ENCODE measurements around the gene PIK3R3.

The PIK3R3 gene

GRCh38 chr1:46027788-46028573 lies 104.4 kb downstream of the PIK3R3 start:
- no peaks in the 10 kb centered on the region for H3K27me3 Mint-ChIP-seq (ENCODE audit: low read depth)
- H3K4me3 Mint-ChIP-seq = no peak overlapping the region
- no peaks in the 10 kb centered on the region for H3K4me1 Mint-ChIP-seq

GRCh38 chr1:46026531-46026930 lies 105.9 kb downstream of the PIK3R3 start:
- H3K9me3 Mint-ChIP-seq = no peaks in the 10 kb centered on the region
- H3K36me3 Mint-ChIP-seq (ENCODE audit: low read depth) = peaks cover 40% of the 10 kb centered on the region
- no peaks in the 10 kb centered on the region for H3K4me1 Mint-ChIP-seq
- H3K27me3 Mint-ChIP-seq (ENCODE audit: low read depth) = no peaks in the 10 kb centered on the region
- H3K27ac Mint-ChIP-seq = no peak overlapping the region
- TF ChIP-seq, protein P1, sequence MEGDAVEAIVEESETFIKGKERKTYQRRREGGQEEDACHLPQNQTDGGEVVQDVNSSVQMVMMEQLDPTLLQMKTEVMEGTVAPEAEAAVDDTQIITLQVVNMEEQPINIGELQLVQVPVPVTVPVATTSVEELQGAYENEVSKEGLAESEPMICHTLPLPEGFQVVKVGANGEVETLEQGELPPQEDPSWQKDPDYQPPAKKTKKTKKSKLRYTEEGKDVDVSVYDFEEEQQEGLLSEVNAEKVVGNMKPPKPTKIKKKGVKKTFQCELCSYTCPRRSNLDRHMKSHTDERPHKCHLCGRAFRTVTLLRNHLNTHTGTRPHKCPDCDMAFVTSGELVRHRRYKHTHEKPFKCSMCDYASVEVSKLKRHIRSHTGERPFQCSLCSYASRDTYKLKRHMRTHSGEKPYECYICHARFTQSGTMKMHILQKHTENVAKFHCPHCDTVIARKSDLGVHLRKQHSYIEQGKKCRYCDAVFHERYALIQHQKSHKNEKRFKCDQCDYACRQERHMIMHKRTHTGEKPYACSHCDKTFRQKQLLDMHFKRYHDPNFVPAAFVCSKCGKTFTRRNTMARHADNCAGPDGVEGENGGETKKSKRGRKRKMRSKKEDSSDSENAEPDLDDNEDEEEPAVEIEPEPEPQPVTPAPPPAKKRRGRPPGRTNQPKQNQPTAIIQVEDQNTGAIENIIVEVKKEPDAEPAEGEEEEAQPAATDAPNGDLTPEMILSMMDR (IDR thresholded peaks at IDR 0.05; ENCODE audit: unreplicated experiment in 3 of 3) = no peak
- no peak overlapping the region for H3K4me3 Mint-ChIP-seq

More at GRCh38 chr1:46027788-46028573, 104.4 kb downstream of the PIK3R3 start:
- TF ChIP-seq, protein P1 (IDR thresholded peaks at IDR 0.05; ENCODE audit: unreplicated experiment in 3 of 3) = no peak
- Mint-ChIP-seq H3K9me3 (no peaks in the 10 kb centered on the region), H3K27ac (no peak overlapping the region), H3K36me3 (ENCODE audit: low read depth) (peaks cover 46% of the 10 kb centered on the region)

DNA sequence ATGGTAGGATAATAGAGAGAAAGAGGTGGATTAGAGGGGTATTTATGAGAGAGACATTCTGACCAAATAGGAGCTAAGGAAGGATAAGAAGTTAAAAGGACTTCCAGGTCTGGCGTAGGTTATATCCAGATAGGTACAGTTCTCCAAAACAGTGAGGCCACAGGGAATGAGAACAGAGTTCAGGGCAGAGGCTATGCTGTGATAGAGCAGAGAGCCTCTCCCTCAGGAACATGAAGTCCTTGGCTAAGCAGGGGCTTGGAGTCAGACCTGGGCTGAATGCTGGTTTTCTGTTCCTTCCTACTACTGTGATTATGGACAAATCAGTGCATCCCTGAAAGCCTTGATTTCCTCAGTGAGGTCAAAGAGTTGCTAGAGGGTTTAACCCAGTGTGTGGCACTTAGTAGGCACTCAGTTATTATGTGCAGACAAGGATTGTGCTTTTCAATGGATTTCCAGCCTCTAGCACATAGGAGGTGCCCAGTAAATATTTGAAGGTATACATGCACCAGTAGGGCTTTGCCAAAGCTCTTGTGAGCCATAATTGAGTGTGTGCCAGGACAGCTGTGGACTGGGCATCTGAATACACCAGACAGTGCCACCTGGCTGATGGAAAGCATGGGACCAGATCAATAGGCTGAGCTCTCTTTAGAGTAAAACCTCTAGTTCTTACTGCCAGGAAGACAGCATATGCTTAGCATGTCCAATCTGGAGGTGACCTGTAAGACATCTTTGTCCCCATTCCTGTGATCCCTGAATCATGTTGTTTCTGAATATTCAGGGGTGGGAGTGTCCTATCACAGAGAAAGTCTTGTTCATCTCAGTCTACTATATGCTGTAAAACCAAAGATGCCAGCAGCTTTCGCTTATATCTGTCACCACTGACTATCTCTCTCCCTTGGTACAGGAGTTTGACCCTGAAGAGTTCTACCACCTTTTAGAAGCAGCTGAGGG lies 111.1 kb downstream of the PIK3R3 start:
- Mint-ChIP-seq H3K27me3 (ENCODE audit: low read depth) (no peaks in the 10 kb centered on the region), H3K4me3 (no peak overlapping the region), H3K9me3 (no peaks in the 10 kb centered on the region), H3K36me3 (ENCODE audit: low read depth) (peaks cover 20% of the 10 kb centered on the region), H3K27ac (no peak overlapping the region), H3K4me1 (no peaks in the 10 kb centered on the region)
- TF ChIP-seq, protein P1 (IDR thresholded peaks at IDR 0.05; ENCODE audit: unreplicated experiment in 3 of 3) = no peak

GRCh38 chr1:46020010-46020409 lies 112.4 kb downstream of the PIK3R3 start:
- Mint-ChIP-seq H3K36me3 (ENCODE audit: low read depth) (peaks cover 19% of the 10 kb centered on the region), H3K27ac (no peak overlapping the region), H3K9me3 (no peaks in the 10 kb centered on the region), H3K4me1 (no peaks in the 10 kb centered on the region), H3K4me3 (no peak overlapping the region), H3K27me3 (ENCODE audit: low read depth) (no peaks in the 10 kb centered on the region)
- TF ChIP-seq, protein P1 (IDR thresholded peaks at IDR 0.05; ENCODE audit: unreplicated experiment in 3 of 3) = no peak

- Mint-ChIP-seq H3K4me3 (no peak overlapping the region), H3K27me3 (ENCODE audit: low read depth) (no peaks in the 10 kb centered on the region), H3K9me3 (peaks cover 3% of the 10 kb centered on the region), H3K27ac (no peak overlapping the region), H3K36me3 (ENCODE audit: low read depth) (peaks cover 19% of the 10 kb centered on the region), H3K4me1 (no peaks in the 10 kb centered on the region)
- TF ChIP-seq, protein P1 (IDR thresholded peaks at IDR 0.05; ENCODE audit: unreplicated experiment in 3 of 3) = no peak
Measured at GRCh38 chr1:46019348-46019747, 113.1 kb downstream of the PIK3R3 start.

Measured in nephron (organoid).